ENCODE data around the gene APPBP2. TPM values are rescaled to one million over a fixed set of nuclear protein-coding genes. Genes with fewer than 3 reads are reported as not detected.
"Not testable (repeated sequence)": the region's sequence is repeated elsewhere in the genome, so short reads cannot be mapped to it uniquely, and the experiment has no call there.

Gene APPBP2
- total RNA-seq, 2 donors from 2014 or later = 17.5 to 26.7 TPM

- H3K4me3 Mint-ChIP-seq; ATAC-seq; H3K27ac Mint-ChIP-seq; H3K9me3 ChIP-seq (ENCODE audit: control insufficient read depth, low read length, poor library complexity, severe bottlenecking); H3K36me3 Mint-ChIP-seq (ENCODE audit: low read depth); DNase-seq; H3K4me1 Mint-ChIP-seq: not testable (repeated sequence)
- H3K27me3 Mint-ChIP-seq = peaks cover 17% of the 10 kb centered on the region
Measured at GRCh38 chr17:60433021-60433997, 92.7 kb downstream of the APPBP2 start.

- H3K9me3 ChIP-seq (ENCODE audit: control insufficient read depth, low read length, poor library complexity, severe bottlenecking); H3K27ac Mint-ChIP-seq; H3K4me3 Mint-ChIP-seq; DNase-seq; ATAC-seq; H3K4me1 Mint-ChIP-seq; H3K36me3 Mint-ChIP-seq (ENCODE audit: low read depth): not testable (repeated sequence)
- peaks cover 18% of the 10 kb centered on the region for H3K27me3 Mint-ChIP-seq
Measured at GRCh38 chr17:60430561-60430960, 95.5 kb downstream of the APPBP2 start.

- not testable (repeated sequence) for H3K36me3 Mint-ChIP-seq (ENCODE audit: low read depth); DNase-seq; ATAC-seq; H3K4me3 Mint-ChIP-seq; H3K4me1 Mint-ChIP-seq; H3K9me3 ChIP-seq (ENCODE audit: control insufficient read depth, low read length, poor library complexity, severe bottlenecking); H3K27ac Mint-ChIP-seq
- peaks cover 11% of the 10 kb centered on the region for H3K27me3 Mint-ChIP-seq
Measured at GRCh38 chr17:60428491-60428890, 97.6 kb downstream of the APPBP2 start.

- Mint-ChIP-seq H3K36me3 (ENCODE audit: low read depth) (no peaks in the 10 kb centered on the region), H3K4me1 (peaks cover 2% of the 10 kb centered on the region), H3K27me3 (peaks cover 11% of the 10 kb centered on the region), H3K27ac (no peak overlapping the region), H3K4me3 (no peak overlapping the region)
- ATAC-seq (no peak), DNase-seq (no peak)
- H3K9me3 ChIP-seq (ENCODE audit: control insufficient read depth, low read length, poor library complexity, severe bottlenecking) = no peaks in the 10 kb centered on the region
Measured at GRCh38 chr17:60426596-60426995, 99.4 kb downstream of the APPBP2 start.

- H3K4me3 Mint-ChIP-seq = no peak overlapping the region
- H3K27ac Mint-ChIP-seq = no peak overlapping the region
- ATAC-seq (no peak), DNase-seq (no peak)
- H3K27me3 Mint-ChIP-seq = peaks cover 6% of the 10 kb centered on the region
- peaks cover 8% of the 10 kb centered on the region for H3K4me1 Mint-ChIP-seq
- H3K9me3 ChIP-seq (ENCODE audit: control insufficient read depth, low read length, poor library complexity, severe bottlenecking) = no peaks in the 10 kb centered on the region
- H3K36me3 Mint-ChIP-seq (ENCODE audit: low read depth) = no peaks in the 10 kb centered on the region
Measured at GRCh38 chr17:60425626-60426025, 100.4 kb downstream of the APPBP2 start.

- no peak for ATAC-seq
- Mint-ChIP-seq H3K4me3 (no peak overlapping the region), H3K27me3 (peaks cover 6% of the 10 kb centered on the region), H3K36me3 (ENCODE audit: low read depth) (no peaks in the 10 kb centered on the region), H3K27ac (no peak overlapping the region), H3K4me1 (peaks cover 8% of the 10 kb centered on the region)
- DNase-seq = no peak
- H3K9me3 ChIP-seq (ENCODE audit: control insufficient read depth, low read length, poor library complexity, severe bottlenecking) = no peaks in the 10 kb centered on the region
Measured at GRCh38 chr17:60423865-60424264, 102.2 kb downstream of the APPBP2 start.

- no peaks in the 10 kb centered on the region for H3K27me3 Mint-ChIP-seq
- H3K27ac Mint-ChIP-seq = peak within 1 kb of the TSS; percentile 51
- no peak for DNase-seq
Measured at GRCh38 chr17:60422162-60422665, 103.8 kb downstream of the APPBP2 start, which contains the start of gene CHCT1. TSS of gene CHCT1 (plus strand) at chr17:60422489. CDS start at chr17:60422593, 104 bp downstream.

GRCh38 chr17:60421273-60422161, 104.5 kb downstream of the APPBP2 start:
- Mint-ChIP-seq H3K4me1 (peaks cover 8% of the 10 kb centered on the region), H3K27ac (no peak overlapping the region), H3K4me3 (peak overlapping the region; percentile 82), H3K27me3 (no peaks in the 10 kb centered on the region), H3K36me3 (ENCODE audit: low read depth) (no peaks in the 10 kb centered on the region)
- peak; percentile 94 for ATAC-seq
- peak; percentile 48 to 62 (median 60) for DNase-seq
- H3K9me3 ChIP-seq (ENCODE audit: control insufficient read depth, low read length, poor library complexity, severe bottlenecking) = no peaks in the 10 kb centered on the region

More at GRCh38 chr17:60422162-60422665, 103.8 kb downstream of the APPBP2 start, which contains the start of gene CHCT1:
- H3K4me1 Mint-ChIP-seq = peaks cover 8% of the 10 kb centered on the region
- H3K4me3 Mint-ChIP-seq = peak within 1 kb of the TSS; percentile 82
- H3K9me3 ChIP-seq (ENCODE audit: control insufficient read depth, low read length, poor library complexity, severe bottlenecking) = no peaks in the 10 kb centered on the region
- H3K36me3 Mint-ChIP-seq (ENCODE audit: low read depth) = no peaks in the 10 kb centered on the region
- ATAC-seq = no peak

GRCh38 chr17:60419875-60420274, 106.2 kb downstream of the APPBP2 start:
- not testable (repeated sequence) for H3K4me3 Mint-ChIP-seq; H3K36me3 Mint-ChIP-seq (ENCODE audit: low read depth); H3K4me1 Mint-ChIP-seq; ATAC-seq; H3K27me3 Mint-ChIP-seq; H3K27ac Mint-ChIP-seq; H3K9me3 ChIP-seq (ENCODE audit: control insufficient read depth, low read length, poor library complexity, severe bottlenecking); DNase-seq

GRCh38 chr17:60419003-60419402, 107.0 kb downstream of the APPBP2 start:
- H3K4me1 Mint-ChIP-seq; DNase-seq; H3K27me3 Mint-ChIP-seq; ATAC-seq; H3K4me3 Mint-ChIP-seq; H3K36me3 Mint-ChIP-seq (ENCODE audit: low read depth); H3K27ac Mint-ChIP-seq; H3K9me3 ChIP-seq (ENCODE audit: control insufficient read depth, low read length, poor library complexity, severe bottlenecking): not testable (repeated sequence)

- no peak for DNase-seq
- H3K27ac Mint-ChIP-seq = no peak overlapping the region
- no peak for ATAC-seq
- no peaks in the 10 kb centered on the region for H3K36me3 Mint-ChIP-seq (ENCODE audit: low read depth)
- H3K9me3 ChIP-seq (ENCODE audit: control insufficient read depth, low read length, poor library complexity, severe bottlenecking) = no peaks in the 10 kb centered on the region
- H3K27me3 Mint-ChIP-seq = peaks cover 17% of the 10 kb centered on the region
- peaks cover 6% of the 10 kb centered on the region for H3K4me1 Mint-ChIP-seq
- no peak overlapping the region for H3K4me3 Mint-ChIP-seq
Measured at GRCh38 chr17:60416368-60416925, 109.6 kb downstream of the APPBP2 start.

GRCh38 chr17:60415146-60415545, 110.9 kb downstream of the APPBP2 start:
- ATAC-seq (no peak), DNase-seq (no peak)
- H3K27me3 Mint-ChIP-seq = peaks cover 18% of the 10 kb centered on the region
- no peak overlapping the region for H3K27ac Mint-ChIP-seq
- H3K36me3 Mint-ChIP-seq (ENCODE audit: low read depth) = no peaks in the 10 kb centered on the region
- H3K4me3 Mint-ChIP-seq = no peak overlapping the region
- H3K9me3 ChIP-seq (ENCODE audit: control insufficient read depth, low read length, poor library complexity, severe bottlenecking) = no peaks in the 10 kb centered on the region
- no peaks in the 10 kb centered on the region for H3K4me1 Mint-ChIP-seq

All from T-helper 17 cell (primary cell).